ENCODE measurements around the gene ACVRL1.

DNA sequence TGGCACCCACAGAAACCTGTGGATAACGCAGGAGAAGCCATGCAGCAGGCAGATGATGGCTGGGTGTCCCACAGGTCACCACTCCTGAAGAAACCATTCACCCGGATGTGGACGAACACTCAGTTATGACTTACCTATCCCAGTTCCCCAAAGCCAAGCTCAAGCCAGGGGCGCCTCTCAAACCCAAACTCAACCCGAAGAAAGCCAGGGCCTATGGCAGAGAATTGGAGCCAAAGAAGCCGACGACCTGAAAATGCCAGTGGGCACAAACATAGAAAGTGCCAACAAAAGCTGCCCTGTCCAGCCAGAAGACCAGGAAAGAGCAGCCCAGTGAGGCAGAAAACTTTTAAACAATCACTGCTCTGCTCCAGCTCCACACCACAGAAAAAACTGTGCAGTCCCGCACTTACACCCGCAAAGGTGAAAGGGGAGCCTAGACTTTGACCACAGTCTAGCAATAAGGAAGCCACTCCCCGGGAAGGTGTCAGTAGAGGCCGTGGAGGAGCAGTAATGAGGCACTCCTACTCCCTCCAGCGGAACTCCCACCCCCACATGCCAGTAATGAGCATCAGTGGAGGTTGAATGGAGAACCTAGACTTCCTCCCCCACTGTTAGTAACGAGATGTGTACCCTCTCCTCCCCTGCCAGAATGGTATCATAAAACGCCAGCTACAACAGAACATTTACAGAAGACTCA, 6.0 kb upstream of the ACVRL1 start:
- TF ChIP-seq, protein P1, sequence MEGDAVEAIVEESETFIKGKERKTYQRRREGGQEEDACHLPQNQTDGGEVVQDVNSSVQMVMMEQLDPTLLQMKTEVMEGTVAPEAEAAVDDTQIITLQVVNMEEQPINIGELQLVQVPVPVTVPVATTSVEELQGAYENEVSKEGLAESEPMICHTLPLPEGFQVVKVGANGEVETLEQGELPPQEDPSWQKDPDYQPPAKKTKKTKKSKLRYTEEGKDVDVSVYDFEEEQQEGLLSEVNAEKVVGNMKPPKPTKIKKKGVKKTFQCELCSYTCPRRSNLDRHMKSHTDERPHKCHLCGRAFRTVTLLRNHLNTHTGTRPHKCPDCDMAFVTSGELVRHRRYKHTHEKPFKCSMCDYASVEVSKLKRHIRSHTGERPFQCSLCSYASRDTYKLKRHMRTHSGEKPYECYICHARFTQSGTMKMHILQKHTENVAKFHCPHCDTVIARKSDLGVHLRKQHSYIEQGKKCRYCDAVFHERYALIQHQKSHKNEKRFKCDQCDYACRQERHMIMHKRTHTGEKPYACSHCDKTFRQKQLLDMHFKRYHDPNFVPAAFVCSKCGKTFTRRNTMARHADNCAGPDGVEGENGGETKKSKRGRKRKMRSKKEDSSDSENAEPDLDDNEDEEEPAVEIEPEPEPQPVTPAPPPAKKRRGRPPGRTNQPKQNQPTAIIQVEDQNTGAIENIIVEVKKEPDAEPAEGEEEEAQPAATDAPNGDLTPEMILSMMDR (IDR thresholded peaks at IDR 0.05) = no peak
- TF ChIP-seq POLR2AphosphoS5 (IDR thresholded peaks at IDR 0.05) = no peak
- TF ChIP-seq EP300 (IDR thresholded peaks at IDR 0.05) = no peak
